WTC11 (cell line): Measurements from ENCODE around the gene OR4D5. TPM values are rescaled to one million over a fixed set of nuclear protein-coding genes. Genes with fewer than 3 reads are reported as not detected.

ENCODE experiments used
- ATAC-seq: fragments of 200-7000 bp; cut with Tn5 transposase; 2 replicates; pipeline ENCODE4 v1.10.0; 2021; ENCODE audit warnings: mild to moderate bottlenecking, moderate library complexity
- CTCF ChIA-PET: fragments of 300-600 bp; sonication (Branson Sonifier 250); formaldehyde crosslinking; loops from one replicate; lab custom pipeline; 2021; ENCODE audit warnings: antibody characterized with exemption; lab: Charles Lee
- POLR2A ChIA-PET: fragments of 350-600 bp; sonication (Branson Sonifier 250); formaldehyde crosslinking; loops from one replicate; lab custom pipeline; 2021; ENCODE audit warnings: antibody characterized with exemption; lab: Charles Lee
- DNase-seq: peaks from one replicate; pipeline ENCODE4 v3.0.0; 2021; ENCODE audit warnings: low spot score
- H3K27ac Mint-ChIP-seq: 2 replicates; pipeline ENCODE4 v1.8.0; 2021; ENCODE audit warnings: mixed read lengths
- H3K27me3 Mint-ChIP-seq: 2 replicates; pipeline ENCODE4 v1.8.0; 2021; ENCODE audit warnings: low read depth, mild to moderate bottlenecking, moderate library complexity, mixed read lengths
- H3K36me3 Mint-ChIP-seq: 2 replicates; pipeline ENCODE4 v1.8.0; 2021; ENCODE audit warnings: mixed read lengths
- H3K4me1 Mint-ChIP-seq: 2 replicates; pipeline ENCODE4 v1.8.0; 2022; ENCODE audit warnings: mixed read lengths
- H3K4me3 Mint-ChIP-seq: 2 replicates; pipeline ENCODE4 v1.8.0; 2021; ENCODE audit warnings: mild to moderate bottlenecking, moderate library complexity, mixed read lengths
- H3K9me3 Mint-ChIP-seq: 2 replicates; pipeline ENCODE4 v1.8.0; 2021; ENCODE audit warnings: mixed read lengths
- CREM ChIP-seq: sonication (generic); formaldehyde crosslinking; IDR thresholded peaks from 2 replicates; pipeline ENCODE4 v1.8.1; 2022; ENCODE audit warnings: mild to moderate bottlenecking, missing genetic modification reagents, moderate library complexity
- E2F4 ChIP-seq: sonication (generic); formaldehyde crosslinking; IDR thresholded peaks from 2 replicates; pipeline ENCODE4 v1.8.1; 2022; ENCODE audit warnings: low read depth, mild to moderate bottlenecking, moderate library complexity, missing genetic modification reagents, borderline replicate concordance
- FOXK1 ChIP-seq: sonication (generic); formaldehyde crosslinking; IDR thresholded peaks from 2 replicates; pipeline ENCODE4 v1.8.0; 2022; ENCODE audit warnings: mild to moderate bottlenecking, moderate library complexity, missing genetic modification reagents
- FOXP4 ChIP-seq: sonication (generic); formaldehyde crosslinking; IDR thresholded peaks from 2 replicates; pipeline ENCODE4 v1.8.0; 2022; ENCODE audit warnings: mild to moderate bottlenecking, missing genetic modification reagents
- GABPB1 ChIP-seq: sonication (generic); formaldehyde crosslinking; IDR thresholded peaks from 2 replicates; pipeline ENCODE4 v1.8.1; 2023; ENCODE audit warnings: mild to moderate bottlenecking, missing genetic modification reagents
- HMGXB4 ChIP-seq: sonication (generic); formaldehyde crosslinking; IDR thresholded peaks from 2 replicates; pipeline ENCODE4 v1.8.1; 2023; ENCODE audit warnings: mild to moderate bottlenecking, moderate library complexity, missing genetic modification reagents
- IRF1 ChIP-seq: sonication (generic); formaldehyde crosslinking; IDR thresholded peaks from 2 replicates; pipeline ENCODE4 v1.8.0; 2023; ENCODE audit warnings: missing genetic modification reagents
- MAX ChIP-seq: sonication (generic); formaldehyde crosslinking; IDR thresholded peaks from 2 replicates; pipeline ENCODE4 v1.8.0; 2022; ENCODE audit warnings: mild to moderate bottlenecking, missing genetic modification reagents
- NFATC4 ChIP-seq: fragments of 250-450 bp; sonication (Bioruptor Pico); IDR thresholded peaks from 2 replicates; pipeline ENCODE4 v1.9.0; 2021; ENCODE audit warnings: mild to moderate bottlenecking
- NFE2L1 ChIP-seq: sonication (generic); formaldehyde crosslinking; IDR thresholded peaks from 2 replicates; pipeline ENCODE4 v1.8.1; 2023; ENCODE audit warnings: missing genetic modification reagents
- PRRX2 ChIP-seq: fragments of 250-450 bp; sonication (Bioruptor Pico); IDR thresholded peaks from 2 replicates; pipeline ENCODE4 v1.8.0; 2021; ENCODE audit warnings: mild to moderate bottlenecking
- SP1 ChIP-seq: sonication (generic); formaldehyde crosslinking; conservative IDR thresholded peaks from 2 replicates; pipeline ENCODE4 v1.8.1; 2022; ENCODE audit warnings: missing genetic modification reagents
- TP53 ChIP-seq: sonication (generic); formaldehyde crosslinking; IDR thresholded peaks from 2 replicates; pipeline ENCODE4 v1.8.1; 2023; ENCODE audit warnings: mild to moderate bottlenecking, missing genetic modification reagents
- USF2 ChIP-seq: sonication (generic); formaldehyde crosslinking; IDR thresholded peaks from 2 replicates; pipeline ENCODE4 v1.8.1; 2023; ENCODE audit warnings: mild to moderate bottlenecking, missing genetic modification reagents, moderate library complexity
- ZNF232 ChIP-seq: sonication (generic); formaldehyde crosslinking; IDR thresholded peaks from 2 replicates; pipeline ENCODE4 v1.8.0; 2022; ENCODE audit warnings: mild to moderate bottlenecking, missing genetic modification reagents
- ZSCAN18 ChIP-seq: fragments of 250-450 bp; sonication (Bioruptor Pico); IDR thresholded peaks from 2 replicates; pipeline ENCODE4 v2.1.2; 2022; ENCODE audit warnings: mild to moderate bottlenecking, moderate library complexity
- total RNA-seq: library from RNA; stranded (reverse); gene quantifications from 3 replicates; pipeline ENCODE4 v1.2.3, GENCODE V29; 2021

The OR4D5 gene
- total RNA-seq, 1 experiment from 2014 or later, result not detected

- no peak for ATAC-seq
- no peaks in the 10 kb centered on the region for H3K4me1 Mint-ChIP-seq
These were observed 17.3 kb downstream of the OR4D5 start for GRCh38 chr11:123956752-123957151.

GRCh38 chr11:123973816-123974215 is 34.4 kb downstream of the OR4D5 start:
- Mint-ChIP-seq H3K4me1 (peaks cover 5% of the 10 kb centered on the region; the same call in 1 of the 2 replicates), H3K9me3 (no peaks in the 10 kb centered on the region), H3K27me3 (no peaks in the 10 kb centered on the region), H3K4me3 (no peak overlapping the region), H3K36me3 (no peaks in the 10 kb centered on the region), H3K27ac (no peak overlapping the region)
- DNase-seq (no peak), ATAC-seq (no peak)
- no peak for TF ChIP-seq NFATC4 (CRISPR knock-in tag)
- no peak for TF ChIP-seq FOXP4 (CRISPR knock-in tag)
- TF ChIP-seq HMGXB4 (CRISPR knock-in tag), result no peak
- no peak for TF ChIP-seq E2F4 (CRISPR knock-in tag)
- TF ChIP-seq TP53 (CRISPR knock-in tag), result no peak
- no peak for TF ChIP-seq FOXK1 (CRISPR knock-in tag)
- ChIA-PET CTCF (no interaction called here), POLR2A (no interaction called here)

More at GRCh38 chr11:123956752-123957151, 17.3 kb downstream of the OR4D5 start:
- H3K27ac Mint-ChIP-seq, result no peak overlapping the region
- no peak overlapping the region for H3K4me3 Mint-ChIP-seq
- no peaks in the 10 kb centered on the region for H3K27me3 Mint-ChIP-seq
- DNase-seq, result no peak
- peaks cover 3% of the 10 kb centered on the region; the same call in 1 of the 2 replicates for H3K36me3 Mint-ChIP-seq
- ChIA-PET CTCF (no interaction called here), POLR2A (no interaction called here)
- no peak for TF ChIP-seq CREM
- TF ChIP-seq SP1 (CRISPR knock-in tag), result no peak
- no peak for TF ChIP-seq ZNF232 (CRISPR knock-in tag)
- TF ChIP-seq TP53 (CRISPR knock-in tag), result no peak
- no peak for TF ChIP-seq GABPB1
- TF ChIP-seq ZSCAN18 (CRISPR knock-in tag), result no peak
- TF ChIP-seq PRRX2 (CRISPR knock-in tag), result no peak
- no peak for TF ChIP-seq IRF1 (CRISPR knock-in tag)
- TF ChIP-seq NFE2L1 (CRISPR knock-in tag), result no peak
- TF ChIP-seq, all 79 proteins: peak for 0
- H3K9me3 Mint-ChIP-seq, result peaks cover 26% of the 10 kb centered on the region

- Mint-ChIP-seq H3K4me3 (no peak overlapping the region), H3K27me3 (peaks cover under 1% of the 10 kb centered on the region; the same call in 1 of the 2 replicates), H3K36me3 (no peaks in the 10 kb centered on the region; the same call in 1 of the 2 replicates), H3K9me3 (peaks cover 4% of the 10 kb centered on the region), H3K27ac (no peak overlapping the region), H3K4me1 (peaks cover 12% of the 10 kb centered on the region)
- ATAC-seq, result no peak
- ChIA-PET POLR2A (no interaction called here), CTCF (no interaction called here)
- TF ChIP-seq USF2 (no peak), MAX (0 out of 2 replicates have a peak, but pooled peaks have one; percentile 19)
- DNase-seq, result no peak
These were observed 37.5 kb downstream of the OR4D5 start for GRCh38 chr11:123976770-123977560.
